Measurements from ENCODE around the gene DTWD2. TPM values are rescaled to one million over a fixed set of nuclear protein-coding genes. Genes with fewer than 3 reads are reported as not detected.

Gene DTWD2
- polyA plus RNA-seq, 1 donor from 2014 or later = 3.3 TPM

DNA sequence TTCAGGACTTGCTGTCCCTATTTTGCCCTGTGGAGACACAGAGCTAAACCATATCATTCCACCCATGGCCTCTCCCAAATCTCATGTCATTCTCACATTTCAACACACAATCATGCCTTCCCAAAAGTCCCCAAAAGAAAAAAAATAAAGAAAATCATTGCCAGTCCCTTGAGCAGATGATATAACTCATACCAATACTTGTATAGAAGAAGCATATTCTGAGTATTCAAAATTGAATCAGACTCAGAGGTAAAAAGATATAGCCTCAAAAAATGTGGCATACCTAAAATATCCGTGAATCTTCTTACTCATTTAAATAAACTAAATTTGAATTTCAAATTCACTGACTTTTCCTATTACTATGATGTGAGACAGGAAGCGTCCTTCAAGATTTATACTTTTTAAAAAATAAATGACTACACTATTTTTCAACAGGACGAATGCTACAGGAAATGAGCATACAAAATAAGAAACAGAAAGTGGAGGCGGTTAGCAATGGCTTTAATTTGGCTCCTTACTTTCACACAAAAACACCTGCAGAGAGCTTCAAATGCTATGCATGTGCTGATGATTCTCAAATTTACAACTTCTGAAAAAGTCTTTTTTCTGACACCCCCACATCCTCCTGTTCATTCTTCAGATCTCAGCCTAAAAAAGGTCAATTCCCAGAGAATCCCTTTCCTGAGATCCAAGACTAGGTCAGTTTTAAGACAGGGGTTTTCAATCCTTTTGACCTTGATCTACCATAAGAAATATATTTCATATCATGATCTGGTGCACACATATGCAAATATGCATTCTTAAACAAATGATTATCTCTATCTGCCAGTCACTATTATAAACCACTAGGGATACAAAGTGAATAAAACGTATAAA lies 42.9 kb upstream of the DTWD2 start:
- H3K27me3 ChIP-seq (ENCODE audit: insufficient read depth, low read depth, low read length) = no peaks in the 10 kb centered on the region
- no peaks in the 10 kb centered on the region for H3K79me2 ChIP-seq (replicated peaks; ENCODE audit: insufficient read depth, low read length)
- no peak for TF ChIP-seq EZH2 (IDR thresholded peaks at IDR 0.05; ENCODE audit: borderline replicate concordance, insufficient read depth, low read length, poor library complexity, severe bottlenecking)
- TF ChIP-seq EP300 (conservative IDR thresholded peaks at IDR 0.05; ENCODE audit: poor library complexity, severe bottlenecking) = no peak
- no peaks in the 10 kb centered on the region for H3K9me3 ChIP-seq (ENCODE audit: low read length)
- H3K4me2 ChIP-seq (ENCODE audit: low read length) = no peak overlapping the region
- no peak overlapping the region for H3K27ac ChIP-seq (ENCODE audit: low read length)
- no peak overlapping the region for H2AFZ ChIP-seq (ENCODE audit: low read depth, low read length)
- H3K9me2 ChIP-seq (ENCODE audit: insufficient read depth, low read length) = no peaks in the 10 kb centered on the region
- H3F3A ChIP-seq (ENCODE audit: insufficient read depth, low read length, poor library complexity, severe bottlenecking) = no peaks in the 10 kb centered on the region
- no peaks in the 10 kb centered on the region for H4K20me1 ChIP-seq (ENCODE audit: insufficient read depth)
- no peak overlapping the region for H3K9ac ChIP-seq (ENCODE audit: low read length)
- no peak overlapping the region for H3K4me3 ChIP-seq (ENCODE audit: low read length)
- H3K36me3 ChIP-seq (ENCODE audit: insufficient read depth, low read length) = no peaks in the 10 kb centered on the region

GRCh38 chr5:119028575-119028974 lies 40.2 kb upstream of the DTWD2 start:
- Histone ChIP-seq H3K36me3 (ENCODE audit: insufficient read depth, low read length) (no peaks in the 10 kb centered on the region), H3K9ac (ENCODE audit: low read length) (no peak overlapping the region), H3F3A (ENCODE audit: insufficient read depth, low read length, poor library complexity, severe bottlenecking) (no peaks in the 10 kb centered on the region), H3K4me3 (ENCODE audit: low read length) (no peak overlapping the region), H3K9me3 (ENCODE audit: low read length) (no peaks in the 10 kb centered on the region), H3K27me3 (ENCODE audit: insufficient read depth, low read depth, low read length) (no peaks in the 10 kb centered on the region), H4K20me1 (ENCODE audit: insufficient read depth) (no peaks in the 10 kb centered on the region), H3K27ac (ENCODE audit: low read length) (no peak overlapping the region), H3K4me2 (ENCODE audit: low read length) (no peak overlapping the region), H3K79me2 (replicated peaks; ENCODE audit: insufficient read depth, low read length) (no peaks in the 10 kb centered on the region), H2AFZ (ENCODE audit: low read depth, low read length) (no peak overlapping the region), H3K9me2 (ENCODE audit: insufficient read depth, low read length) (no peaks in the 10 kb centered on the region)
- no peak for TF ChIP-seq TAF1 (IDR thresholded peaks at IDR 0.05; ENCODE audit: low read depth)

DNA sequence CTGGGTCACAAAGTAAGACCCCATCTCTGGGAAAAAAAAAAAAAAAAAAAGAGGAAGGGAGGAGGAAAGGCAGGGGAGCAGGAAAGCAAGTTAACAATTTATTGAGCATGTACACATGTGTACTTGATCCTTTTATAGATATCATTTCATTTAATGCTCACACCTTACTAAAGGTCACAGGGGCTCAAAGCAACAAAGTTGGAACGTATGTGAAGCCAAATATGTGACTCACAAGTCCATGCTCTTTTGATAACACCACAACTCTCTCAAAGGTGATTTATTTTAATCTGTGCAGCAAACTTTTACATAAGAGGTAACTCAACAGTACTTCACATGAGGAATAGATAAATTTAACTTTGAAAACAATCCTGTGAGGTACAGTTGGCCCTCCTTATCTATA lies 34.4 kb upstream of the DTWD2 start:
- Histone ChIP-seq H3K27ac (ENCODE audit: low read length) (no peak overlapping the region), H3K9me3 (ENCODE audit: low read length) (no peaks in the 10 kb centered on the region), H3K27me3 (ENCODE audit: insufficient read depth, low read depth, low read length) (no peaks in the 10 kb centered on the region), H3K79me2 (replicated peaks; ENCODE audit: insufficient read depth, low read length) (no peaks in the 10 kb centered on the region), H3K36me3 (ENCODE audit: insufficient read depth, low read length) (no peaks in the 10 kb centered on the region), H2AFZ (ENCODE audit: low read depth, low read length) (no peak overlapping the region), H4K20me1 (ENCODE audit: insufficient read depth) (no peaks in the 10 kb centered on the region), H3K9ac (ENCODE audit: low read length) (no peak overlapping the region), H3K4me3 (ENCODE audit: low read length) (no peak overlapping the region), H3F3A (ENCODE audit: insufficient read depth, low read length, poor library complexity, severe bottlenecking) (no peaks in the 10 kb centered on the region), H3K4me2 (ENCODE audit: low read length) (no peak overlapping the region), H3K9me2 (ENCODE audit: insufficient read depth, low read length) (no peaks in the 10 kb centered on the region)
- TF ChIP-seq RAD21 (conservative IDR thresholded peaks at IDR 0.05) (no peak), POLR2AphosphoS5 (IDR thresholded peaks at IDR 0.05) (no peak), SMC3 (conservative IDR thresholded peaks at IDR 0.05; ENCODE audit: poor library complexity) (no peak), TAF1 (IDR thresholded peaks at IDR 0.05; ENCODE audit: low read depth) (no peak), EZH2 (IDR thresholded peaks at IDR 0.05; ENCODE audit: borderline replicate concordance, insufficient read depth, low read length, poor library complexity, severe bottlenecking) (no peak), EP300 (conservative IDR thresholded peaks at IDR 0.05; ENCODE audit: poor library complexity, severe bottlenecking) (no peak), MXI1 (conservative IDR thresholded peaks at IDR 0.05; ENCODE audit: poor library complexity, severe bottlenecking) (no peak)
- TF ChIP-seq, protein P1, sequence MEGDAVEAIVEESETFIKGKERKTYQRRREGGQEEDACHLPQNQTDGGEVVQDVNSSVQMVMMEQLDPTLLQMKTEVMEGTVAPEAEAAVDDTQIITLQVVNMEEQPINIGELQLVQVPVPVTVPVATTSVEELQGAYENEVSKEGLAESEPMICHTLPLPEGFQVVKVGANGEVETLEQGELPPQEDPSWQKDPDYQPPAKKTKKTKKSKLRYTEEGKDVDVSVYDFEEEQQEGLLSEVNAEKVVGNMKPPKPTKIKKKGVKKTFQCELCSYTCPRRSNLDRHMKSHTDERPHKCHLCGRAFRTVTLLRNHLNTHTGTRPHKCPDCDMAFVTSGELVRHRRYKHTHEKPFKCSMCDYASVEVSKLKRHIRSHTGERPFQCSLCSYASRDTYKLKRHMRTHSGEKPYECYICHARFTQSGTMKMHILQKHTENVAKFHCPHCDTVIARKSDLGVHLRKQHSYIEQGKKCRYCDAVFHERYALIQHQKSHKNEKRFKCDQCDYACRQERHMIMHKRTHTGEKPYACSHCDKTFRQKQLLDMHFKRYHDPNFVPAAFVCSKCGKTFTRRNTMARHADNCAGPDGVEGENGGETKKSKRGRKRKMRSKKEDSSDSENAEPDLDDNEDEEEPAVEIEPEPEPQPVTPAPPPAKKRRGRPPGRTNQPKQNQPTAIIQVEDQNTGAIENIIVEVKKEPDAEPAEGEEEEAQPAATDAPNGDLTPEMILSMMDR (IDR thresholded peaks at IDR 0.05; ENCODE audit: poor library complexity, severe bottlenecking) = no peak
- TF ChIP-seq, protein P2, sequence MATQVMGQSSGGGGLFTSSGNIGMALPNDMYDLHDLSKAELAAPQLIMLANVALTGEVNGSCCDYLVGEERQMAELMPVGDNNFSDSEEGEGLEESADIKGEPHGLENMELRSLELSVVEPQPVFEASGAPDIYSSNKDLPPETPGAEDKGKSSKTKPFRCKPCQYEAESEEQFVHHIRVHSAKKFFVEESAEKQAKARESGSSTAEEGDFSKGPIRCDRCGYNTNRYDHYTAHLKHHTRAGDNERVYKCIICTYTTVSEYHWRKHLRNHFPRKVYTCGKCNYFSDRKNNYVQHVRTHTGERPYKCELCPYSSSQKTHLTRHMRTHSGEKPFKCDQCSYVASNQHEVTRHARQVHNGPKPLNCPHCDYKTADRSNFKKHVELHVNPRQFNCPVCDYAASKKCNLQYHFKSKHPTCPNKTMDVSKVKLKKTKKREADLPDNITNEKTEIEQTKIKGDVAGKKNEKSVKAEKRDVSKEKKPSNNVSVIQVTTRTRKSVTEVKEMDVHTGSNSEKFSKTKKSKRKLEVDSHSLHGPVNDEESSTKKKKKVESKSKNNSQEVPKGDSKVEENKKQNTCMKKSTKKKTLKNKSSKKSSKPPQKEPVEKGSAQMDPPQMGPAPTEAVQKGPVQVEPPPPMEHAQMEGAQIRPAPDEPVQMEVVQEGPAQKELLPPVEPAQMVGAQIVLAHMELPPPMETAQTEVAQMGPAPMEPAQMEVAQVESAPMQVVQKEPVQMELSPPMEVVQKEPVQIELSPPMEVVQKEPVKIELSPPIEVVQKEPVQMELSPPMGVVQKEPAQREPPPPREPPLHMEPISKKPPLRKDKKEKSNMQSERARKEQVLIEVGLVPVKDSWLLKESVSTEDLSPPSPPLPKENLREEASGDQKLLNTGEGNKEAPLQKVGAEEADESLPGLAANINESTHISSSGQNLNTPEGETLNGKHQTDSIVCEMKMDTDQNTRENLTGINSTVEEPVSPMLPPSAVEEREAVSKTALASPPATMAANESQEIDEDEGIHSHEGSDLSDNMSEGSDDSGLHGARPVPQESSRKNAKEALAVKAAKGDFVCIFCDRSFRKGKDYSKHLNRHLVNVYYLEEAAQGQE (IDR thresholded peaks at IDR 0.05; ENCODE audit: borderline replicate concordance) = no peak

Data from neural cell (in vitro differentiated cells).